HS-27A (cell line): ENCODE data around the gene REN.

Experiments used
- DNase-seq: peaks from one replicate; pipeline ENCODE4 v3.0.0-alpha.2; 2012; ENCODE audit warnings: low read depth, missing footprints

Gene REN

DNA sequence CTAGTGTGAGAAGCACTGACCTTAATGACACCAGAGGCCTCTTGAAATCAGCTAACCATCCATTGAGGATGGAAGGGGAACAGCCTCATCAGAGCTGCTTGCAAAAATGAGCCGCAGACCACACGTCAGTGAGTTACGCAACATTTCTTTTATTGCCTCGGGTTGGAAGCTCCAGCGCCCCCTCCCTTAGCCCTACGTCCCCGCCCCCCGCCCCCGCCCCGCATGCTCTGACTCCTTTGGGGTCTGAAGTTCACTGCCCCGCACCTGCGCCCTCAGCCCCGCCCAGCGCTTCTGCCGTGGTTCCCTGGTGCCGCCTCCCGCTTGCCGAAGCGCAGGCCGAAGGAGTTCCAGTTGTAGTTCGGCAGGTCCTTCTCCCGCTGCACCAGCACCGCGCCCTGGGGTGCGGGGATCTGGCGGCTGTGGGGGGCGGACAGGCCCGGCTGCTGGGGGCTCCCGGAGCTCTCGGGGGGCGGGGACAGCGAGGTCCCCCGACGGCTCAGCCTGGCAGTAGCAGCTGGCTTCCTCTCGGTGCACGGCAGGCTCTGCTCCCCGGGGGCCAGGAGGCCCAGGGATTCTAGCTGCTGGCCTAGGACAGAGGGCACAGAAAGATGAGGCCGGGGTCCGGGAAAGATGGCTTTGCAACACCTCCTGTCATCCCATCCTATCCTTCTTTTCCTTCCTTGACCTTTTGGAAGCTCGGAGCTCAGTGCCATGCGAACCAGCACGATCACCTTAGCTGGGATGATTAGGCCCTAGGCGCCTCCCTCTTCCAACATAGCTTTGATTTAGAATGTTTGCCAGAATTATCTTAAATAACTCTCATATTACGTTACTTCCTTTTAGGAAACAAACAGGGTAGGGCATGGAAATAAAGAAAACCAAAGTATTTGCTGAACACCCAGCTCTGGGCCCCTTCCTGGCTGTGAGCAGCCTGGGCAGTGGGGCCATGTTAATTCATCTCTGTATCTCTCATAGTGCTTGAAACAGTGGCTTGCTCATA lies 24.4 kb upstream of the REN start:
- no peak for DNase-seq

DNA sequence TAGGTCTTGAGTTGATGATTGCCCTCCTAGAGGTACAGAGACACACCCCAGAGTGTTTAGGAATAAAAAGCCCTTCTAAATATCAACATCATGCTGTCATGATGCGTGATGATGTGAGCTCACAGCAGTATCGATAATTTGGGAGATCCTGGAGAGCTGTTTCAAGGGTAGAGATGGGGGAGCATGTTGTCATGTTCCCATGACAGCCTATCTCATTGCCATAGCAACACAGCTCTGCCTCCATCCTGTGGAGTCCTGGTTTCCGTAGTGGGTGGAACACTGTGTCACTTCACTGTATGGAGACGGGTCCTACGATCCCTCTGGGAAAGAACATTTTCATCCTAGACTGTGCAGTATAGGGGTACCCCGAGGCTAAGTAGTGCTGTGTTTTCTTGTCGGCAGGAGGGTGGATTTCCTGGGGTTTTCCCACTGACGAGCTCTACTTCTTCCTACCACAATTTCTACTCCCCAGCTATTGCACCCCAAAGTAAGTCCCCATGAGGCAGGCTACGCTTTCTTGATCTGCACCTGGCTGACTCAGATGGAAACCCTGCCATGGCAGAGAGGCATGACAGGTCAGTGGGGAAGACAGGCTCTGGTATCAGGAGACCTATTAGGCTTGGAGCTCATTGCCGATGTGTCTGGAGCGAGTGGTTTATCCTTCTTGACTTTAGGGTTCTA lies 23.0 kb upstream of the REN start:
- no peak for DNase-seq

DNA sequence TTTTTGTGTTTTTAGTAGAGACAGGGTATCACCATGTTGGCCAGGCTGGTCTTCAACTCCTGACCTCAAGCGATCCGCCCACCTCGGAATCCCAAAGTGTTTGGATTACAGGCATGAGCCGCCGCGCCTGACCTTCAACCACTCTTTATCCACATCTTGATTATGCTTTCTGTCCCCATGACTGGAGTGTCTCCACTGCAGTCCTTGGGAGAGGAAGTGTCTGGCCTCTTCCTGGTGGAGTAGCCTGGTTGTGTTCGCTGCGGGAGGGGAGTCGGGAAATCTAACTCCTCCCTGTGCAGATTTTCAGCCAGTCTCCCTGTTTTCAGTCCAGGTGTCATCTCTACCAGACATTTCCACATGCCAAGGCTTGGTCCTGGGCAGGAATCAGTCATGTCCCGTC lies 20.5 kb upstream of the REN start:
- no peak for DNase-seq

DNA sequence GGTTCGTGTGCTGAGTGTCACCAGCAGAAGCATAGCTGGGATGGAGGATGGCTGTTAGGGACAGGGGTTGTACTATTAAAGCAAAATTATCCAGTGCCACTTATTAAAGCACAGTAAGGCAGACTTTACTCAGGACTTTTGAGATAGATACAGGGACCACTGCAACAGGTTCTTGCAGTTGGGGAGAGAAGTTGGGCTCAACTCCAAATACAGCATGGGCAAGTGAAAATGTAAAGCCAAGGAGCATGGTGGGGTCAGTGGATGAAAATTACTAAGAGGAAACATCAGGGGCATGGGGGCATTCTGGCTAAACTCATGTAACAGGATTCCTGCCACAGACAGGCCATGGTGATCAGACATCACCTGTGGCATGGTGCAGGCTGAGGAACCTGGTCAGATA lies 15.0 kb upstream of the REN start:
- DNase-seq: no peak

DNA sequence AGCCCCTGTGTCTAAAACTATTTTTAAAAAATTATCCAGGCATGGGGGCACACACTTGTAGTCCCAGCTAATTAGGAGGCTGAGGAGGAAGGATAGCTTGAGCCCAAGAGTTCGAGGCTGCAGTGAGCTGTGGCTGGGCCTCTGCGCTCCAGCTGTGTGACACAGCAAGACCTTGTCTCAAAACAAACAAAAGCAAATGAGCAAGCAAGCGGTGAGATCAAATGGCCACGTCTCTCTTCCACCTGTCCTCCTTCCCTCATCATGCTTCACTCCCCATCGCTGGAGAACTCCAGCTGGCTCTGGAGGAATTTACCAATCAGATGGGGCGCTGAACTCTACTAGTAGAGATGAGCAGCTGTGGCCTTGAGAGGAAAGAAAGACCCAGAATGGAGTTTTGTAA lies 14.0 kb upstream of the REN start:
- no peak for DNase-seq

DNA sequence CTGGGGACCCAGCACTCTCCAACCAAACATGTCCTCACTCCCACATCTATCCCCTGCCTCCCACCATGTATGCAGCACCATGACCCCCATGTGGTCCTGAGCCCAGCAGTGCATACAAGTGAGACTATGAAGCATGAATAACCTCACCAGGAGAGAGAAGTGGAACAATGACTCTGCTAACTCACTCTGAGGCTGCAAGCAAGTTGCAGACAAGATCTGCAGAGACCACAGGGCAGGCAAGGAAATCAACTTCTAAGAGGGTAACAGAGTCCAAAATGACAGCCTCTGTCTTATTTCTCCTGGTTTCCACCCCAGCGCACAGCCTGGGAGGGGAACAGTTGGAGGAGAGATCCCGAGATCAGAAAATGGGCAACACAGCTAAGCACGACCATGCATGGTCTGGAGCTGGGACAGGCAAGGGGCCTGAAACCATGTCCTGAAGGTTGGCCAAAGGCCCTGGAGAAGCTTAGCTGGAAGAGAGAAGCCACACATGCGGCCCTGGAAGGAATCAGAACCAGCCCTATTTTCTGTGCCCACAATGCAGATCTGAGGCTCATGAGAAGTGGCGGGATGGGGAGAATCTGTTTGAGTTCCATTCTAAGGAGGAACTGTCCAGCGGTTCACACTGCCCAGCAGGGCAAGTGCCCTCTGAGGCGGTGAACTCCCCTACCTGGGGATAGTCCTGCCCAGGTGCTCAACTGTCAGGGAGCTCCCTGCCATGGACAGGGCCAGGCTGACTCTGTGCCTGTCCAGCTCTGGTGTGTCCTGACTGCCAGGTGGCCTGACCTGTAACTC lies 12.5 kb upstream of the REN start:
- DNase-seq: no peak

DNA sequence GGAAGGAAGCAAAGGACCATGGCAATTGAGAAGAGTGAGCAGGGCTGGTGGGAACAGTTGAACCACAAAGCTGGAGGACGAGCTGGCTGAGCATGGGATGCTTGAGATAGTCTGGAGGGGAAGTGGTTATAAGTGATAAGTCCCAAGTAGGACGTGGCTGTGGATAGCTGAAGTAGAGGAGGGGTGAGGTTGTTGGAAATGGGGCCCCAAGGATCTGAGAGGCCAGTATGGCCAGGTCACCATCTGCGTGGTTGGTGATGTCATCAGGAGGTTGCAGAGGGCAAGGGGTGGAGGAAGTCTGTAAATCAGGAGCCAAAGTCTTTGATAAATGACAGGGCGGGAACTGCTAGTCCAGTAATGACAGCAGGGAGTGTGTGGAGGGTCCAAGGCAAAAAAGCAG lies 11.0 kb upstream of the REN start:
- DNase-seq: no peak

DNA sequence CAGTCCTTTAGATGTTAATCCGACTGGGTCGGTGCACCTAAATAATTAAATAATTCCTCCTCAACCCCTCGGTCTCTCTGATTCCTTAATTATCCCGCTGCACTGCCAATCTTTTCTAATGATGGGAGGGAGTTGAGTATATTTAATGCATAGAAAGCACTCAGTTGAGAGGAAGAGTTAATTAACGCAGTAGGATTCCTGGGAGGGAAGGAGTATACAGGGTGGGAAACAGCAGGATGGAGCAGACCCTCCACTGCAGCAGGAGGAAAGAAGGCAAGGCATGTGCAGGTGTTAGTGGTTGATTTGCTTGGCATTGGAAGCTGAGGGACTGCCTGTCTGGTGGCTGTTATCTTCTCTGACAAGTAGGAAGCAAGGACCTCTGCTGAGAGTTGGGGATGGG lies 9.9 kb upstream of the REN start:
- DNase-seq: no peak

DNA sequence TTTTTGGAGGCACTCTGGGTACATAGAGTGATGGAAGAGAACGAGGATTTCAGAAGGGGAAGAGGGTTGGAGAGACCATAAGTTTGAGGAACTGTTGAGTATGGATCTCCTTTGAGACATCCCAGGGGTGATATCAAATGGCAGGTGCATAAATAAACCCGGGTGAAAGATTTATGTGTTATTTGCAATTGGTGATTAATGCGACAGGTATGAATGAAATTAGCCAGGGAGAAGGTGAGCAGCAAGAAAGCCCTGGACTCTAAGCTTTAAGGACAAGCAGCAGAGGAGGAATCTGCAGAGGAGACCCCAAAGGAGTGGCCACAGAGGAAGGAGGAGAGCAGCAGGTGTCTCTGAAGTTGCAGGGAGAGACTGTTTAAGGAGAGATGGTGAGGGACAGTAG lies 8.8 kb upstream of the REN start:
- DNase-seq: no peak

DNA sequence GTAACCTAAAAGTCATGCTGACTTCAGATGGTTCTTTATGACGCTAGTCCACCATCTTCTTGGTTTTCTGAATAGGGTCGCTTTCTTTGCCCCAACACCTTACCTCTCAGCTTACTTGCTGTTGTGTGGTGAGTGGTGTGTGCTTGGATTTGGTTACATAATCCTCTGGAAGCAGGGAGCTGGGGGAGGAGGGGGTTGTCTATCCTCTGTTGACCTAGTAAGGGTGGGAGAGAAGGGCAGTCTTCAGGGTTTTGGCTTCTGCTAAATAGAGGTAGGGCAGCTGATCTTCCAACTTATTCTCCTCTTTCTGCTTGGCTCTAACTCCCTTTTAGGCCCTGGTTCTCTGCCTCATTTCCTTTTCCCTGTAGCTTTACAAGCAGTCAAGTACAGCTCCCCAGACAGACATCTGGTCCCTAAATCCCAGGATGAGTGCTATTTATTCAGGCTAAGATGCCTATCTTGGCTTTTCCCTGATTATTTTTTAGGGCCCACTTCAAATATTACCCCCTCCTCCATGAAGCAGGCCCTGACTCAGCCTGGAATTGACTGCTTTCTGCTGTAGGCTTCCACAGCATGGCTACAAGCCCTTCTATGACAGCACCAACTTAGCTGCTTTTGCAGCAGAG lies 6.4 kb upstream of the REN start:
- DNase-seq: no peak

DNA sequence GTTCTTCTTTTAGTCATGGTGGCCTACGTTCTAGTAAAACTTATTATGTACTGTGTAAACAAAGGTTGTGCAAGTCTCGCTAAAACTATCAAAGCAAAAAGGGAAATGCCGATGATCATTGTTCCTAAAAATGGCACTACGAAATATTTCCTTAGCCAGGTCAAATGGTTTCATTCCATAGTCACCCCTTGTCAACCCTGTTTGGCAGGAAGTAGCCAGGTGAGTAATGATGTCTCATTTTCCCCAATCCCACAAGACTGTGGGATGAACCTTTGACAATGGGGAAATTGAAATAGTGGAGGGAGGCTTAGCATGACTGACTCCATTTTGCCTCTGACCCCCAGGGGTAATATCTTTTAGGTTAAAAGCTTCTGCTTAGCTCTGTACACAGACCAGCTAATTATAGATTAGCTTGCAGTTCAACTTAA lies 5.6 kb upstream of the REN start:
- DNase-seq: peak; percentile 41

DNA sequence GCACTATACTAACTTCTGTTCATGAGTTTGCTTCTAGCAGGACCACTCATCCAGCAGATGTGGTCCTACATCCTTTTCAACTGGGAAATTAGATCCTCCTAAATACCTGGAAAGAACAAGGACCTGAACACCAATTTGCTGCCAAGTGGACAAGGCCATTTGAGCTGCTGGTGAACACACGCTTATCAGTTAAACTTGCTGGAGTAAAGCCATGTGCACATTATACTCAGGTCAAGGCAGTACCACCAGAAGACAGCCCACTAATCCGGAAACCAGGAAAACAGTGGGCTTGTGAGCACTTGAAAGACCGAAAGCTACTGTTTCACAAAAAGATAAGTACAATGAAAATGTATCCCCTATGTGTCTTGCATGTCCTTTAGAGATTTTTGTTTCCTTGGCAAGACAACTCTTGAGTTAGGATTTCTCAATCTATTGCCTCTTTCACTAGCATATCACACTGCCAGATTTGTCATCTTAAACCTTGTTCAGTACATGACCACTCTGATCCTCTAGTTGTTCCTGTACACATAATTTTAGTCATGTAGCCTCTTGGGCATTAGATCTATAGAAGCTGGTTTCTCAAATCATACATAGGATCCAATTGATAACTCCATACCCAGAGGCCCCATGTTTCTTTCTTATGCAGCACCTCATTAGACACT lies 4.5 kb upstream of the REN start:
- DNase-seq: no peak

DNA sequence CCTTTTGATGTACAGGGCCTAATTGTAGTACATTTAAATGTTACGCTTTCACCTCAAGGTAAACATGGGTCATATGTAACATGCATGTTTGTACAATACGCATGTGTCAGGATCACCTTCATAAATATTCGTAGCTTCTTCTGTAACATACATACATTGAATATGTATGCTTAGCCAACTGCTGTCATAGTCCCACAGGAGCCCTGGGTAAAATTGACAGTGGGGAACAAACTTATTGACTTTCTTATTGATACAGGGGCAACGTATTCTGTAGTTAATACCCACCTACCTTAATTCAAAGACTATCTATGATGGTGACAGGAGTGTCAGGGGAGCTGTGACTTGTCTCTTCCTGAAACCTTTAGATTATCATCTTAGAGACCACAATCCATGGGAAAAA lies 3.7 kb upstream of the REN start:
- no peak for DNase-seq

DNA sequence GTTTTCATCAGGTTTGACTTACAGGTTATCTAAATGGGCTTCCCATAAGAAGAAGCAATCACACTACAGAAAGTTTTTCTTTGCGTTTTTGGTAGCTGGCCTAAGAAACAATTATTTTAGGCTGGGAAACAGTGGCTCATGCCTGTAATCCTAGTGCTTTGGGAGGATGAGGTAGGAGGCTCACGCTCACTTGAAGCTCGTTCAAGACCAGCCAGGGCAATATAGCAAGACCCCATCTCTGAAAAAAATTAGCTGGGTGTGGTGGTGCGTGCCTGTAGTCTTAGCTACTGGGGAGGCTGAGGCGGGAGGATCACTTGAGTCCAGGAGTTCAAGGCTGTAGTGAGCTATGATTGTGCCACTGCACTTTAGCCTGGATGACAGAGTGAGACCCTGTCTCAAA lies 1.6 kb upstream of the REN start:
- DNase-seq: no peak

DNA sequence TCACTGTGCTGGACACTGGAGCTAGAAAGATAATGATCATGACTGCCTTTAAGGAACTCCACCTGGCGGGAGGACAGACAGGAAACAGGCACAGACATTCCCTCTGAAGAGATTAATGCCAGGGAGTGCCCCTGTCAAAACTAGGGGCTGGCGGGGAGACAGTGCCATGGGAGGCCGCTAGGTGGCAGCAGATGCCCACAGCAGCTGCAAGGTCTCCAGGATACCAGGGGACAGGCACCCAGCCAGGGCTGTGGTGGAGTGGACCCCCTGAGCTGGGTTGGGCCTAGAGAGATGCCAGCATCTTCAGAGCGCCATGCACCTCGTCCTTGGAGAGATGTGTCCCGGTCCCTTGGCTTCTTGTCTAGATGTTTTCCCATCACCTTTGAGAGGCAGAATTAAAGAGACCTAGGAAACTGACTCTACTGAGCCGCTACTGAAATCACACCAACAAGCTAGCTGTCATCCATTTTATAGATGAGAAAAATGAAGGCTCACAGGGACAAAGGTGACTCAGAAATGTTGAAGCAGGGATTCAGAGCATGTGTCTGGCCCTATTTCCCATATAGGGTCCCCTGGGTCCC lies 3.6 kb downstream of the REN start:
- DNase-seq: peak; percentile 42

DNA sequence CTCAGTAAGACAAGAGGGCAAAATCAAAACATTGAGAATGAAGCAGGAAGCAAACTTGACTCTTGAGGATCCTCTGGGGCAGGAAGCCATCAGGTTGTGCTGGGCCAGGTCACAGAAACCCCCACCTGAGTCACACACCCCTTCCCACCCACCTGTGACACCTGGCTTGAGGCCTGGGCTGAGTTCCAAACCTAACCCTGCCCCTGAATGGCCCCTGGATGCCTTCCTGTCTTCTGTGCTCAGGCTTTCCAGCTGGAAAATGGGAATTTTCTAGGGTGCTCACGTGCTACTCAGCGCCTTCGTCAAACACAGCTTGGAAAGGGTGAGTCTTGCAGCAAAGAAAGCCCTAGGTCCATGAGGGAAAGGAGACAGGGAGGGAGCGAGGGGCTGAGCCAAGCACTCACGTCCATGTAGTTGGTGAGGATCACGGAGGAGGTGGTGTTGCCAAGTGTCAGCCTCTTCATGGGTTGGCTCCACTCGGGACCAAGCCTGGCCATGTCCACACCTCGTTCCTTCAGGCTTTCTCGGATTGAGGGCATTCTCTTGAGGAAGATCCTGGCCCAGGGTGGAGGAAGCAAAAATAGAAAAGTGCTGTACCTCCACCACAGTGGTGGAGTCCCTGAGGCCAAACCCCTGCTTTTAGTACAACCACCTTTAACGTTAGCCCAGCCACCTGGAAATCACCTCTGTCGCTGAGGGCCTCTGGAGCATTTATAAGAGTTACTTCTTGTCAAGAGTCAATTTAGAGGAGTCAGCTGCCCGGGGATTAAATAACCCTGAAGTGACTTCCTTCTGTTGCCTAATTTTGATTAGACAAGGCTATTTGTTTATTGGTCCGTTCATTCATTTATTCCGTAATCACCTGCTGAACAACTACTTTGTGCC lies 4.3 kb downstream of the REN start:
- no peak for DNase-seq

DNA sequence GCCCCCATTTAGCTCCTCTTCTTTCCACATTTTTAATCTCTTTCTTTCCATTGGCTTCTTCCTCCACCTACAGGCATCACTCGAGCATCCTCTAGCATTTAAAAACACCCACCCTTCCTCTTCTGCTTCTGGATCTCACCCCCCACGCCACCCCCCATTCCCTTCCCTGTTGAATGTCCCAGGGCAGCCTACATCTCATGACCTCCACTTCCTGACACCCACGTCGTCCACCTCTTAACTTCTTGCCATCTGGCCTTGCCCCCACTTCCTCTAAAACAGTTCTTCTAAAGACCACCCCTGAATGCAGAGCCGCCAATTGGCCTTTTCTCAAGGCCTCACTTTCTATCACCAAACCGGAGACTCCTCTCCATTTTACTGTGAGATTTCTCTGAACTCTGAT lies 8.2 kb downstream of the REN start:
- no peak for DNase-seq

DNA sequence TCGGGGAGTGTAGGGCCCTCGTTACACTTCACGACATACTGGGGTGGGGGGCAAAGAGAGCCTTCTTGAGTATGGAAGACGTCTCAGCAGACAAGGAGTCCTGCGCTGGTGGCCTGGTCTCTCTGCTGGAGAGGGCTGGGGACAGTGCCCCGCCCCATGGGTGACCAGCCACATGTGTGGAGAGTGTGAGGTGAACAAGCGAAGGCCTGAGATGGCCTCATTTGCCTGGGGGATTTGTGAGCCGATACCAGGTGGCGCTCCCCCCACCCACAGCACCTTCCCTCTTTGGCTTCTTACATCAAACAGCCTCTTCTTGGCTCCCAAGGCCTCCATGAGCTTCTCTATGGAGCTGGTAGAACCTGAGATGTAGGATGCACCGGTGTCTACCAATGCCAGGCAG lies 10.3 kb downstream of the REN start:
- no peak for DNase-seq

DNA sequence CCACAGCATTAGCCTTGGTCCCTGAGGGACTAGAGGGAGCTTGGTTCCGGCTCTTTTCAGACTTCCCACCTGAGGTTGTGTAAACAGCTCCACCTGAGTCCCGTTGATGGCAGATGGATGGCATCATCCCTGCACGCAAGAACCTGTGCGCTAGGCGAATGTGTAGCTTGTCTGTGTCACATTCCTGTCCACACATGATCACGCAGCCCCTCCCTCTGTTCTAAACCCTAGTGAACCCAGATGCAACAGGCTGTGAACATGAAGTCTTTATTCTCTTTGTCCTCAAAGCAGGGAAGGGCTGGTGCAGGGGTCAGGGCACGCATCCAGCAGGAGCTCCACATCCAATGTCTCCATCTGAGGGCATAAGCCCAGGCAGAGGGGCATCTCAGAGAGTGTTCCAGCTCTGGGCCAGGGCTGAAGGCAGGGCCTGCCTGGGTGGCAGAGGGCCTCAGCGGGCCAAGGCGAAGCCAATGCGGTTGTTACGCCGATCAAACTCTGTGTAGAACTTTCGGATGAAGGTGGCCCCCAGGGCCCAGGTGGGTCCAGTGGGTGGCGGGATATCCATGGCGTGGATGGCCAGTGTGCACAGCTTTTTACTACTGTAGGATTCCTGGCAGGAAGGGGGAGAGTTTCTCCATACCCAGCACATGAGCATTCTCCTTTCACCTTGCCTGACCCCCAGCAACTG lies 11.4 kb downstream of the REN start:
- no peak for DNase-seq

DNA sequence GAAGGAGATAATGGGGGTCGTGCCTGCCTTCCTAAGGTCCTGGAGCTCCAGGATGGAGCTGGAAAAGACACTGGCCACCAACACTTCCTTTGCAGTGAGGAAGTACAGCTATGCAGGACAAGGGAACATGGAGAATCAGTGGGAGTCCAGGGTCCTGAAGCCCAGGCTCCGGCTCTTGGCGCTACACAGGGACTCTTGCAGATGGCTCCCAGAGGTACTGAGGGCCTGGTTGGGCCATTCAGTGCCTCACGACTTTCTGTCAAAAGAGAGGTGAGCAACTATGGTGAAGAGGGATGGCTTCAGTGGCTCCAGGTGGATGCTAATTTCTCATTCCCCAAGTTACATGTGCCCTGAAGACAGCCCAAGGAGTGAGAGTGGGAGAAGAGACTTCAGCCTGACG lies 12.5 kb downstream of the REN start:
- no peak for DNase-seq
